ENCODE data around the gene RNASEH1. TPM values are rescaled to one million over a fixed set of nuclear protein-coding genes. Genes with fewer than 3 reads are reported as not detected.

Gene RNASEH1
- total RNA-seq, 1 experiment from 2014 or later = 48.3 TPM

DNA sequence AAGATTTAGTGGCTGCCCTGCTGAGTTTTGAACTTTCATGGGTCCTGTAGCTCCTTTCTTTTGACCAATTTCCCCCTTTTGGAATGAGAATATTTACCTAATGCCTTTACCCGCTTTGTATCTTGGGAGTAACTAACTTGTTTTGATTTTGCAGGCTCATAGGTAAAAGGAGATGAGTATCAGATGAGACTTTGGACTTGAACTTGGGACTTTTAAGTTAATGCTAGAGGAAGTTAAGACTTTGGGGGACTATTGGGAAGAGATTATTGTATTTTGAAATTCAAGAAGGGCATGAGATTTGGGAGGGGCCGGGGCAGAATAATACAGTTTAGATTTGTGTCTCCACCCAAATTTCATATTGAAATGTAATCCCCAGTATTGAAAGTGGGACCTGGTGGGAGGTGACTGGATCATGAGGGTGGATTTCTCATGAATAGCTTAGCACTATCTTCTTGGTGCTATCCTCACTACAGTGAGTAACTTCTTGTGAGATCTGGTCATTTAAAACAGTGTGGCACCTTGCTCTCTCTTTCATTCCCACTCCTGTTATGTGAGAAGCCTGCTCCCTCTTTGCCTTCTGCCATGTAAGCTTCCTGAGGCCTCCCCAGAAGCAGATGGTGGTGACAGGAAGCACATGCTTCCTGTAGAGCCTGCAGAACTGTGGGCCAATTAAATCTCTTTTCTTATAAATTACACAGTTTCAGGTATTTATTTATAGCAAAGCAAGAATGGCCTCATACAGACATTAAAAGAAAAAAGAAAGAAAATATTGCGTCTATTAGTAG lies 44.9 kb downstream of the RNASEH1 start:
- no TSS peak for BruUV-seq (replicated peaks)

DNA sequence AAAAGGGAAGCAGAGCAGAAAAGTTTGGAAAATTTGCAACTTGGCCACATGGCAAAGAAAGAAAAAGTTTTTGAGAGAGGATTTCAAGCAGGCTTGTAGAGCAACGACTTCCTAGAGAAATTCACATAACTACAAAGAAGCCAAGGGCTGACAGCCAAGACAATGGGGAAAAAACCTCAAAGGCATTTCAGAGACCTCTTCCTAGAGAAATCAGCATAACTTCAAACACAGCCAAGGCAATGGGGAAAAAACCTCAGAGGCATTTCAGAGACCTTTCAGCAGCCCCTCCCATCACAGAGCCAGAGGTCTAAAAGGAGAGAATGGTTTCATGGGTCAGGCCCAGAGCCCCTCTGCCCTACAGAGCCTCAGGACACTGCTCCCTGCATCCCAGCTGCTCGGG lies 46.0 kb downstream of the RNASEH1 start:
- intact Hi-C loops (cut with micrococcal nuclease; ENCODE audit: unreplicated experiment) = no loop called here
- Histone ChIP-seq H3K36me3 (ENCODE audit: insufficient read depth, low read length, poor library complexity, severe bottlenecking) (peaks cover 29% of the 10 kb centered on the region), H3K27ac (ENCODE audit: low read depth, low read length, poor library complexity, severe bottlenecking) (no peak overlapping the region), H3K4me1 (ENCODE audit: insufficient read depth, low read length, poor library complexity, severe bottlenecking) (no peaks in the 10 kb centered on the region), H3K27me3 (replicated peaks; ENCODE audit: insufficient read depth, low read depth, low read length, poor library complexity) (no peaks in the 10 kb centered on the region), H3K4me3 (ENCODE audit: low read depth, low read length, poor library complexity, severe bottlenecking) (no peak overlapping the region), H3K9me3 (ENCODE audit: low read depth, low read length, poor library complexity, severe bottlenecking) (no peaks in the 10 kb centered on the region)
- no peak for DNase-seq (ENCODE audit: low spot score)
- ChIA-PET POLR2A (ENCODE audit: low non-redundant PET) (no interaction called here), CTCF (no interaction called here)
- TF ChIP-seq CTCF (conservative IDR thresholded peaks at IDR 0.05; ENCODE audit: low read depth, low read length) (no peak), EZH2 (IDR thresholded peaks at IDR 0.05; ENCODE audit: borderline replicate concordance, low read depth, low read length, poor library complexity, severe bottlenecking) (no peak)
- BruUV-seq (replicated peaks) = no TSS peak

More for the DNA sequence above, 44.9 kb downstream of the RNASEH1 start:
- Histone ChIP-seq H3K4me3 (ENCODE audit: low read depth, low read length, poor library complexity, severe bottlenecking) (no peak overlapping the region), H3K27ac (ENCODE audit: low read depth, low read length, poor library complexity, severe bottlenecking) (no peak overlapping the region), H3K4me1 (ENCODE audit: insufficient read depth, low read length, poor library complexity, severe bottlenecking) (peaks cover 4% of the 10 kb centered on the region), H3K36me3 (ENCODE audit: insufficient read depth, low read length, poor library complexity, severe bottlenecking) (peaks cover 29% of the 10 kb centered on the region), H3K27me3 (replicated peaks; ENCODE audit: insufficient read depth, low read depth, low read length, poor library complexity) (no peaks in the 10 kb centered on the region), H3K9me3 (ENCODE audit: low read depth, low read length, poor library complexity, severe bottlenecking) (no peaks in the 10 kb centered on the region)
- POLR2A ChIA-PET (ENCODE audit: low non-redundant PET) = no interaction called here
- DNase-seq (ENCODE audit: low spot score) = no peak
- intact Hi-C loops (cut with micrococcal nuclease; ENCODE audit: unreplicated experiment) = no loop called here
- TF ChIP-seq CTCF (conservative IDR thresholded peaks at IDR 0.05; ENCODE audit: low read depth, low read length) (no peak), EZH2 (IDR thresholded peaks at IDR 0.05; ENCODE audit: borderline replicate concordance, low read depth, low read length, poor library complexity, severe bottlenecking) (no peak)
- CTCF ChIA-PET = no interaction called here

GRCh38 chr2:3505771-3506170 lies 52.4 kb downstream of the RNASEH1 start:
- H3K9me3 ChIP-seq (ENCODE audit: low read depth, low read length, poor library complexity, severe bottlenecking) = no peaks in the 10 kb centered on the region
- DNase-seq (ENCODE audit: low spot score) = no peak
- no peak overlapping the region for H3K4me3 ChIP-seq (ENCODE audit: low read depth, low read length, poor library complexity, severe bottlenecking)
- no TSS peak for BruUV-seq (replicated peaks)
- no peaks in the 10 kb centered on the region for H3K4me1 ChIP-seq (ENCODE audit: insufficient read depth, low read length, poor library complexity, severe bottlenecking)
- H3K27me3 ChIP-seq (replicated peaks; ENCODE audit: insufficient read depth, low read depth, low read length, poor library complexity) = no peaks in the 10 kb centered on the region
- intact Hi-C loops (cut with micrococcal nuclease; ENCODE audit: unreplicated experiment) = no loop called here
- peaks cover 7% of the 10 kb centered on the region for H3K36me3 ChIP-seq (ENCODE audit: insufficient read depth, low read length, poor library complexity, severe bottlenecking)
- TF ChIP-seq CTCF (conservative IDR thresholded peaks at IDR 0.05; ENCODE audit: low read depth, low read length) = no peak
- TF ChIP-seq EZH2 (IDR thresholded peaks at IDR 0.05; ENCODE audit: borderline replicate concordance, low read depth, low read length, poor library complexity, severe bottlenecking) = no peak
- ChIA-PET POLR2A (ENCODE audit: low non-redundant PET) (no interaction called here), CTCF (no interaction called here)
- H3K27ac ChIP-seq (ENCODE audit: low read depth, low read length, poor library complexity, severe bottlenecking) = no peak overlapping the region
